ENCODE measurements around the gene CIDEB.

CIDEB gene

DNA sequence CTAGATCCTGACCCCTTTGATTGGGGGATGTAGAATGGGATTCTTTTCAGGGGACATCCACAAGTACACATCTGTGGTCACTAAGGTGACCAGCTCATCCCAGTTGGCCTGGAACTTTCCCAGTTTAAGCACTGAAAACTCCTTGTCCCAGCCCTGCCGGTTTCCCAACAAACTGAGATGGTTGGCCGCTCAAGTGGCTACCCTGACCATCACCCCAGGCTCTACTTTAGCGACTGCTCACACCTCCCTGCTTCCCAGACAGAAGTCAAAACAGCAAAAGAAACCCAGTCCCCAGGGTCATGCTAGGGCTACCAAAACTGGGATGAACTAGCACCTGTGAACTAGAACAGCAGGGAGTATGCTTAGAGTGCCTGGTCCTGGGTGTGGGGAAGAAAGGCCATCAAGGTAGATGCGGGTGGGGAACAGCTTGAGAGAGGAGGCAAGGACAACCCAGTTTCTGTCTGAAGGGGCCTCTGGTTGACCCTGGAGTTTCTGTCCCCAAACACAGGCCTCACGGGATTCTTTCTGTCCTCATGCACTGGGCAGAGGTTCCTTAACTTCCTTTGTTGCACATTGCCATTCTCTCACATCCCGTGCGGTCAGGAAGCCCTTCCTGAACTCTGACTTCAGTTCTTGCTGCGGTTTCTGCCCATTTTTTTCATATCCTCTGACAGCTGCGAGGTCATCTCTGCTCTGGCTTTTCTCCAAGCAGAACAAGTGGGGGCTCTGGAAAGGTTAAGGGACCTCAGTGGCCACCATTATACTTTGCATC lies 5.1 kb upstream of the CIDEB start:
- DNase-seq: no peak

DNA sequence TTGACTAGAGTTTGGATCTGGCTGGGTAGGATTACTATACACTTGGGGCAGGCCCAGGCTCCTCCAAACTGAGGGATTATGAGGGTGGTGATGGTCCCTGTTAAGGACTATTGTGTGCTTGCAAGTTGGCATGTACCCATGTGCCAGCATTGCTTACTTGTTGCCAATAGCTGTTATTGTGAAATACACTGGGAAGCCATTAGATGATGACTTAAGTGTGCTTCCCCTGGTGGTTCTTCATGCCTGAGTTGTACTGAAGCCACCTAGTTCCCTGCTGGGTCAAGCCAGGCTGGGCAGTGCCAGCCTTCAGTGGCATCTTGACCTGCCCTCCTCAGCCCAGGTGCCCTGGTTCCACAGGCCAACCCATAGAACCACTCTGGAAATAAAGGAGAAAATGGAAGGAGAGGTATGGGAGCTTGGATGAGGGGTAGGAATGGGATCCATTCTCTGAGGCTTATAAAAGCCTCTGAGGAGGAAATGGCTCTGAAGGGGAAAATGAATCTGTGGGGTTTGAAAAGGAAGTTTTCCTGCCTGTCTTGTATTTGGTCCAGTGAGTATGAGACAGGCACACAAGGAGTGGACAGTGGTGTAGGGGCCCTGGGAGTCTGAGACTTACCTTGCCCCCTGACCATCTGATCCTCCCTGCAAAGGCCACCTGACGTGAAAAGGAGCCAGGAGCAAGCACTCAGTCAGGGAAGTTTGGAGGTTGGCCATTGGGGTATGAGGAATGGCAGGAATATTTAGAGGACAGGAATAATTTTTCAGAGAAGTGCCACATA lies 4.2 kb upstream of the CIDEB start:
- no peak for DNase-seq

DNA sequence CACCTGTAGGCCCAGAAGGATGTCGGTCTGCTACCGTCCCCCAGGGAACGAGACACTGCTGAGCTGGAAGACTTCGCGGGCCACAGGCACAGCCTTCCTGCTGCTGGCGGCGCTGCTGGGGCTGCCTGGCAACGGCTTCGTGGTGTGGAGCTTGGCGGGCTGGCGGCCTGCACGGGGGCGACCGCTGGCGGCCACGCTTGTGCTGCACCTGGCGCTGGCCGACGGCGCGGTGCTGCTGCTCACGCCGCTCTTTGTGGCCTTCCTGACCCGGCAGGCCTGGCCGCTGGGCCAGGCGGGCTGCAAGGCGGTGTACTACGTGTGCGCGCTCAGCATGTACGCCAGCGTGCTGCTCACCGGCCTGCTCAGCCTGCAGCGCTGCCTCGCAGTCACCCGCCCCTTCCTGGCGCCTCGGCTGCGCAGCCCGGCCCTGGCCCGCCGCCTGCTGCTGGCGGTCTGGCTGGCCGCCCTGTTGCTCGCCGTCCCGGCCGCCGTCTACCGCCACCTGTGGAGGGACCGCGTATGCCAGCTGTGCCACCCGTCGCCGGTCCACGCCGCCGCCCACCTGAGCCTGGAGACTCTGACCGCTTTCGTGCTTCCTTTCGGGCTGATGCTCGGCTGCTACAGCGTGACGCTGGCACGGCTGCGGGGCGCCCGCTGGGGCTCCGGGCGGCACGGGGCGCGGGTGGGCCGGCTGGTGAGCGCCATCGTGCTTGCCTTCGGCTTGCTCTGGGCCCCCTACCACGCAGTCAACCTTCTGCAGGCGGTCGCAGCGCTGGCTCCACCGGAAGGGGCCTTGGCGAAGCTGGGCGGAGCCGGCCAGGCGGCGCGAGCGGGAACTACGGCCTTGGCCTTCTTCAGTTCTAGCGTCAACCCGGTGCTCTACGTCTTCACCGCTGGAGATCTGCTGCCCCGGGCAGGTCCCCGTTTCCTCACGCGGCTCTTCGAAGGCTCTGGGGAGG lies 3.1 kb upstream of the CIDEB start, which contains the start of gene LTB4R:
Gene LTB4R, plus strand, starts transcription at position 857 of the 959 bp plus-strand sequence. CDS start 4,150 bp downstream, outside the sequence.
- peak; percentile 56 for DNase-seq

DNA sequence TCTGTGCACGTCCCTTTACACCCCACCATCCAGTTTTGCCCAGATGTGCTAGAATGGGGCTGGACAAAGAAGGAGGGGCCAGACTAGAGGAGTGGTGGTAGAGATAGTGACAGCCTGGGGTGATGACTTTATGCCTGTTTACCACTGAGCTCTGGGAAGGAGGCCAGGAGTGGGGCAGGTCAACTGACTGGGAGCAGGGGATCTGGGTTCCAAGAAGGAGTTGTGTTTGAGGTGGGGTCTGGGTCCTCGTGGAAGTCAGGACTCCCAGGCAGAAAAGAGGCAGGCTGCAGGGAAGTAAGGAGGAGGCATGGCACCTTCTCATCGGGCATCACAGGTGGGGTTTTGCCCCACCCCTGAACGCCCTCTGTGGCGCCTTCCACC lies 2.5 kb upstream of the CIDEB start:
- no peak for DNase-seq

DNA sequence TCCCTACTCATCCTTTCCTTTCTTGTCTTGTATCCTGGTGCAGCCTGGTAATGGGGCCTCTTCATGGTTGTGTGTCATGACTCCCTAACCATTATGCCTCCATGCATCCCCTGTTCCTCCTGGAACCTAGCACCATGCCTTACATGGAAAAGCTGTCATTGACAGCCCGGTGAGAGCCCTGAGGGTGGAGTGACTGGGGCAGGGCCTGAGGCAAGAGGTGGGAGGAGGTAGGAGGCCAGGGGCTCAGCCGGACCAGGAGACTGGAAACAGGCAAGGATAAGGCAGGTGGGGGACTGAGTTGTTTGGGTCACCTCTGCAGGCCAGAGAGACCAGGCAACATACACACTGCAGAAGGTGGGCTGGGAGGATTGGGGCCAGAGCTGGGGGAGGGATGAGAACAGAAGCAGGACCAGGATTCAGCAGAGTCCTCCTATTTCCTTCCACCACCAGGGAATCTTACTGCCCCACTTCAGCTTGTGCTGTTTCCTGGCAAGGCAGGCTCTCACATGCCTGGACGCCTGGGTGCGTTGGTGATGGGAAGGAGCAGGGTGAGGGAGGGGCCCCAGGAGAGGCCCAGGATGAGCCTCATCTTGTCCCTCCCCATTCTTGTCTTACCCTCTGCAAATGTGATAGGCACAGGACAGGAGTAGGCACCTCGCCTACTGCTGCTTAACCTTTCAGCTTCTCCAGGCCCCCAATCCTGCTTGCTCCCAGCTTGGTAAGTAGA lies 1.9 kb upstream of the CIDEB start, which contains the start of gene LTB4R2:
Gene LTB4R2, plus strand, starts transcription at position 603 of the 727 bp plus-strand sequence. CDS start 525 bp downstream, outside the sequence.
- no peak for DNase-seq

DNA sequence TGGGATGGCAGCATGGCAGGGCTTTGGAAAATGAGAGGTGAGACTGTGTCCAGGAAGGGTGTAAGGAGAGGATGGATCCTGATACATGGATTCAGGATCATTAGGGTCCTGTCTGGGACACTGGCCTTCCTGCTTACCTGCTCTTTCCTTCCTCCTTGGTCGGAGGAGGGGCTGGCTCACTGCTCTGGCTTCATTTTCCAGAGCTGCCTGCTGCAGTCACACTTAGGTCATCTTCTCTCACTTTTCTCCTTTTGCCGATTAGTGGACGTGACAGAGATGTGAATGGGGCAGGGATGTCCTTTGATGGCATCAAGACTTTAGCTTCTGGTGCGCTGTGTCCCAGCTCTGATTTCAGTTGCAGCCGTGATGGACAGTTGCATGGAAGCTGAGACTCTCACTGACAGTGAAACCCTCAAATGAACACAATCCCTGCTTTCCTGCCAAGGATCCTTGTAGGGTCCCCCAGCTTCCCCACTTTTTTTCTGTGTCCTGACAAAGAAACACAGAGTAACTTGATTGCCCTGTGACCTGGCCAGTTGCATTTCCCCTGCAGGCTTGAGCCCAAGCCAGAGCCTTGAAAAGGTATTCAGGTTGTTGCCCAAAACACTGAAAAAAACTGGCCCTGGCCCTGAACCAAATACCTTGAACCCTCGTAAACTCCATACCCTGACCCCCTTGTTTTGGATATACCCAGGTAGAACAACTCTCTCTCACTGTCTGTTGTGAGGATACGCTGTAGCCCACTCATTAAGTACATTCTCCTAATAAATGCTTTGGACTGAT lies 756 bp upstream of the CIDEB start:
- no peak for DNase-seq

DNA sequence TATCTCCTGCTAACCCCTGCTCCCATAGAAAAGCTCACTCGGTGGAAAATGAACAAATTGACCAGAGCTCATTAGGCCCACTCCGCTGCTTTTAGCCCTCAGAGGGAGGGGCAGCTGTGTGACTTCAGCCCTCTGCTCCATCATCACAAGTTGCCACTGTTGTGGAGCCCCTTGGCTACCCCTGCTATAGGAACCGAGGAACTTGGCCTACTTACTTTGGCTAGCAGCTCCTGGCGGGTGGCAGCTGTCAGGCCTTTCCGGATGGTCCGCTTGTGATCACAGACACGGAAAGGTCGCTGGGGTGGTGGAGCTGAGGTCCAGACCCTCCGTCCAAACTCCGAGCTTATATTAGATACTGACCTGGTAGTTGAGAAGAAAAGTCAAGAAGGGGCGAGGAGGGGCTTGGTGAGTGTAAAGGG lies 612 bp downstream of the CIDEB start:
- DNase-seq: no peak

DNA sequence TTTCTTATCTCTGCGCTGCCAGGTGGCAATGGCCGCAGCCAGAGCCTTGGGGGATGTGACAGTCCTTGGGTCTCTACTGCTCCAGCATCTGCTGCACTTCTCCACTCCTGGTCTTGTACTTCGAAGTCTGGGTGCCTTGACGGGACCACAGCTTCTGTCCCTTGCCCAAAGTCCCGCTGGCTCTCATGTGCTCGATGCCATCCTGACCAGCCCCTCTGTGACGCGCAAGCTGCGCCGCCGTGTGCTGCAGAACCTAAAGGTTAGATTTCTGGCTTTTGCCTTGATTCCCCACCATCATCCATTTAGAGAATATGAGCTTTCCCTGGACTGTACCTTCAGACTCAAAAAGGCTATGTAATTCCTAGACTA lies 3.8 kb downstream of the CIDEB start:
- no peak for DNase-seq

DNA sequence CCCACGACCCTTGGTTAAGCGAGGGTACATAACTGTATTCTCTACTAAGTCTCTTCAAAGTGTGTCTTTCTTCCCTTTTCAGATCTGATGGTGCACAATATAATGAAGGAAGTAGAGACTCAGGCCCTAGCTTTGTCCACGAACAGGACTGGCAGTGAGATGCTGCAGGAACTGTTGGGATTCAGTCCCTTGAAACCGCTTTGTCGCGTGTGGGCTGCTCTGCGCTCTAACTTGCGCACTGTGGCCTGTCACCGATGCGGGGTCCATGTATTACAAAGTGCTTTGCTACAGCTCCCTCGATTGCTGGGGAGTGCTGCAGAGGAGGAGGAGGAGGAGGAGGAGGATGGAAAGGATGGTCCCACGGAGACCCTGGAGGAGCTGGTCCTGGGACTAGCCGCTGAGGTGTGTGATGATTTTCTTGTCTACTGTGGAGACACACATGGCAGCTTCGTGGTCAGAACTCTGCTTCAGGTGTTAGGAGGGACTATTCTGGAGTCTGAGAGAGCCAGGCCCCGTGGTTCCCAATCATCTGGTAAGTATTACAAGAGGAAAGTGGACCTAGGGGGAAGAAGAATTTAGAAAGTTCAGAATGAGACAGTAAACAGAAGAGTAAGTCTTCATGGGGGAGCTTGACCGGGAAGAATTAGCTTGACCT lies 7.3 kb downstream of the CIDEB start:
- no peak for DNase-seq

DNA sequence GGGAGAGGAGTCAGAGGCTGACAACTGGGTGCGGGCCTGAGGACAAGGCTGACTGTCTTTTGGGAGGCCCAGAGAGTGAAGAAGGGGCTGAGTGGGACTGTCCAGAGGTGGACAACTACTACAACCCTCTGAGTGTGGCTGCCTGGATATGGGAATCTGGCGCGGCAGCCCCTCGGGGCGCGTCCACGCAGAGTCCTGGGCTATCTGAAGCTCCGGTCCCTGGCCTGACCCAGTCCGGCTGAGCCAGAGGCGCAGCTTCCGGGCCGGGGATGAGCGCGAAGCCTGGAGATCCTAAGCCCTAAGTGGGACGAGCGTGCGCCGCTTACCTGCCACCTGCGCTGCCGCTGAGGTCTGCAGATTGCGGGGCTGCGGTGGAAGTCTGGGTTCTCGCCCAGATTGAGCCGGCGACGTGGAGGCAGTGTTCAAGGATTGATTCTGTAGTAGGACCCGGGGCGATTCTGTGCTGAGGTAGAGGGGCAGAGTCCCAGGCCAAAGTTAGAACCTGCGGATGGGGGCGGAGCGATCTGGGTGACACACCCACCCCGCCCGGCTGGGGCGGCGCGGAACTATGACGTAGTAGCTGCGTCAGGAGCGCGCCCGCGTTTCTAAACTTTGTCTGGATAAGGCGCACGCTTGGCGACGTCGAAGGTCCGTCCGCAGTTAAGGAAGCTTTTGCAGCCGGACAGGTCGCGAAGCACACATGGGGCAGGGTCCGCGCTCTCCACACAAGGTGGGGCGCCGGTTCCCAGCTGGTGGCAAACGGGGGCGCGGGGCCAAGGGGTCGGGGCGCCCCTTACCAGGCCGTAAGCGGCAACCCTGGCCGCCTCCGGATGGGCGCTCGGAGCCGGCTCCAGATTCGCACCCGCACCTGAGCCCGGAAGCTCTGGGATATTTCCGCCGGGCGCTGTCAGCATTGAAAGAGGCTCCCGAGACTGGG lies 8.3 kb downstream of the CIDEB start, which contains the start of the genes DHRS1 and NOP9:
Gene DHRS1, minus strand, starts transcription at position 526 of the 937 bp plus-strand sequence. CDS start 674 bp downstream, outside the sequence.
Gene NOP9, plus strand, starts transcription at position 596 of the 937 bp plus-strand sequence. Its CDS starts 105 bp downstream, at position 701.
- DNase-seq: peak; percentile 56

DNA sequence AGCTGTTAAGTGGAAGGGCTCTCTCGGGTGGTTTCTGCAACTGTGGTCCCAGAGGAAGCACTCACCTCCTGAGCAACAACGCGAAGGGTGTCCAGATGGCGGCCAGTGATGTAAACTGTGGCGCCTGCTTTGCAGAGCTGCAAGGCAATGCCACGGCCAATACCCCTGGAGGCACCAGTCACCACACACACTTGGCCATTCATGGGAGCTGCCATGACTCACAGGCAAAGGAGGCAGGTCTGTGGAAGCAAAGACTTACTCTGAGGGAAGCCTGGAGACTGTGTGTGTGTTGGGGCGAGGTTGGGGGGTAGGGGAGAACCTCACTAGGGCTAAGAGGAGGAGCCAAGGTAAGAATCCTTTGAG lies 8.9 kb downstream of the CIDEB start:
- no peak for DNase-seq

DNA sequence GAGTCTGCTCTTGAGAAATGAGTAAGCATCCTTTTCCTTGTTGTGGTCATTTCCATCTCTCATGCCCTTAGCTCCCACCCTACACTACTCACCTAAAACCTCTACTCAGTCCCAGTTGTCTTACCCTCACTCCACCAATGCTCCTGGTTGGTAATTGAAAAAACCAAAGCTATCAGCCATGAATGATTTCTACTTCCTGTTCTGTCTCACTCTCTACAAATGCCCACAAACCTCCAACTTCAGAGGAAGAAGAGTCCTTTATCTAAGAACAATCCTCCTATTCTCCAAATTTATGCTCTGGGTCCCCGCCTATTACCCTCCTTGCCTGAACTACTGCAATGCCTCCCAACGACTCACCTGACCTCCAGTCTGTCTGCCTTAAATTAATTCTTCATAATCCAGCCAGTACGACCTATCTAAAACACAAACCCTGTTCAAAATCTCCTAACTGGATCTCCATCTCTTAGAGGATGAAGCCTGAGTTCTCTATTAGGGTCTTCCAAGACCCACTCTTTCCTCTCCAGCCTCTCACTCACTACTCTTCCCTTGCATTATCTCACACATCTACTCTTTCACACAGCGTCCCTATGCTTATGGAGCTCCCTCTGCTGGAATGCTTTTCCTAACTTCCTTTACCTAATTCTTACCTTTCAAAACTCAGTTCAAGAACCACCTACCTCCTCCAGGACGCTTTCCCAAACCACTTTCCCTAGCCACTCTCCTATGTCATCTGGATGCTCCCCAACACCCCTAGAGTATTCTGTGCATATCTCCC lies 10.4 kb downstream of the CIDEB start:
- DNase-seq: no peak

DNA sequence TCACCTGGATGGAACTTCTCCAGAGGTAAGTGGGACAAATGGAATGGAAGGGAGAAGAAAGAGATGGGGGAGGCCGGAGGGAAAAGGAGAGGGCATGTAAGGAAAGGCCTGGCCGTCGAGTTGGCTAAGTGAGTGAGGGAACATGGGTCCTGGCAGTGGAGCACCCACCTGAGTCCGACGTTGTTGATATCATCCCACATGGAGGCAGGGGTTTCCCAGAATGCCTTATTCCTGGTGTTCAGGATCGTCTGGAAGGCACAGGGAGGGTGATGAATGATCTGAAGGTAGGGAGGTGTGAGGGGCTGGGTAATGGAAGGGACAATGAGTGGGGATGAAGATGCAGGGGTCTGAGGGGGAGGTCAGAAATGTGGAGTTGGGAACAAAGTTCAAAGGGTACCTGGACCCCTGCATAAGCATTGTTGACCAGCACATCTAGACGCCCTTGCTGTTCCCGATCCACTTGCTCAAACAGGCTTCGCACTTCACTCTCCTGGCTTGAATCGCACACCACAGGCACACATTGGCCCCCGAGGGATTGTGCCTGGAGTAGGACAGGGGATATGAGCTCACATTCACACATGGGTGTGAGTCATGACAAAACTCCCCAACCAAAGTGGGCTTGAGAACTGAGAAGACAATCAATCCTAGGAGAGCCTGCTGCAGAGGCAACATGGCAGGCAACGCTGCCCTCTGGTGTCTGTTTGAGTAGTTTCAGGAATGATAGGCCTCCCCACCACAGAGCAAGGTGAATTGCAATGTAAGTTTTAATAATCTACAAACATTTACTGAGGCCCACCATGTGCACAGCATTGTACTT lies 11.2 kb downstream of the CIDEB start:
- peak; percentile 28 for DNase-seq

DNA sequence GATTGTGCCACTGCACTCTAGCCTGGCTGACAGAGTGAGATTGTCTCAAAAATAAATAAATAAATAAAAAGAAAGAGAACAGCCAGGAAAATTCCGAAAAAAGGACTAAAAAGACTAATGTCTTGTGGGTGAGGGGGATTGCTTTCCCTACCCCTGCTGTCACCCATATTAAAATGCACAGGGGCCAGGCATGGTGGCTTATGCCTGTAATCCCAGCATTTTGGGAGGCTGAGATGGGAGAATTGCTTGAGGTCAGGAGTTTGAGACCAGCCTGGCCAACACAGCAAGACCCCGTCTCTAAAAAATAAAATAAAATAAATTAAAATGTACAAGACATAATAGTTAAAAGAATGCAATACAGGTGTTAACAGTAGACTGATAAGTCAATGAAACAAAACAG lies 14.3 kb downstream of the CIDEB start:
- no peak for DNase-seq

DNA sequence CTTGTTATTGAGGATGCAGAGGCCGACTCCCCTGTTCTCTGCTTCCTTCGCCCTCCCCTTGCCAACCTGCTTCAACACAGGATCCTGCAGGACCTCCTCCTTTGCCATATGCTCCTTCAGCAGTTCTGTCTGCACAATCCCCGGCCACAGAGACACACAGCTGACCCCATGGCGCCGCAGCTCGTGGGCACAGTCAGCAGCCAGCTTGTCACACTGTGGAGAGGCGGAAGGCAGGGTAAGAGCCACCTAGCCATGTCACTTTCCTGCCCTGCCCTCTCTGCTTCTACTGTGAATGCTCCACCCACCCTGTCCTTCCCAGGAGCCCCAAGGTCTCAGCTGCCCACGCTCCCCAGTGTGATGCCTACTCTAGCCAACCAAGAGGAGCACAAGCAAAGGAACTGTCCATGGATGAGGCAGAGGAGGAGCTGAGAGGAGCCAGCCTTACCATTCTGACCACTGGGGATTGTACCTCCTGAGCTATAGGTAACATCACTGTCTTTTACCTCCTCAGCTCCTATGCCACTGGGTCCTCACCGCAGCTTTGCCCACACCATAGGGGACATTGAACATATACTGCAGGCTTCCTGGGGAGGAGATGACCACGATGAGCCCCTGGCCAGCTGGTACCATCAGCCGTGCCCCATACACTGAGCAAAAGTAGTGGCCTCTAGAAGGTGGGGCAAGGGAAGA lies 15.5 kb downstream of the CIDEB start:
- no peak for DNase-seq

DNA sequence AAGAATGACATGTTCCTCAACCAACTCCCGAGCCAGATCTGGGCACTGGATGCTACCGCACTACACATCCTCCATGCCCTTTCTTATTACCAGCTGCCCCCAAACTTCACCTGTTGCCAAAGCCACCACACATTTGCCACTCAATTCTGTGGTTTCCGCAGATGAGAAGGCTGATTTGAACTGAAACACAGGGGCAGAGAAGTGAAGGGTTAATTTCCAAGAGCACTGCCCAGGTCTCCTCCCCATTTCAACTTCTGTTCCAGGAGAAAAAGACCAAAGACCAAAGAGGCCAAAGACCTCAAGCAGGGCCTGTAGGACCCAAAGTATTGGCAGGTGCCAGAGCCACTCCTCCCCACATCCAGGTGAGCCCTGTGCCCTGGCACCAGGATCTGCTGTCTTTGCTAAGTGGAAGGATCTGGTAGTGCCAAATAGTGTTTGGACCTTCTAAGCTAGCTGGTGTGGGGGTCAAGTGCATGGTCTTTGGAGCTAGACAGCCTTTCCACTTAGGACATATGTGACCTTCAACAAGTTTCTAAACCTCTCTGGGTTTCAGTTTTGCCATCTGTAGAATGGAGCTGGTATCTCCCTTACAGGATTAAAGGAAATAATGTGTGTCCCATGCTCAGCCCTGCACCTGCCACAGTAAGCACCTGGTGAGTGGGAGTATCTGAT lies 16.2 kb downstream of the CIDEB start:
- DNase-seq: no peak

DNA sequence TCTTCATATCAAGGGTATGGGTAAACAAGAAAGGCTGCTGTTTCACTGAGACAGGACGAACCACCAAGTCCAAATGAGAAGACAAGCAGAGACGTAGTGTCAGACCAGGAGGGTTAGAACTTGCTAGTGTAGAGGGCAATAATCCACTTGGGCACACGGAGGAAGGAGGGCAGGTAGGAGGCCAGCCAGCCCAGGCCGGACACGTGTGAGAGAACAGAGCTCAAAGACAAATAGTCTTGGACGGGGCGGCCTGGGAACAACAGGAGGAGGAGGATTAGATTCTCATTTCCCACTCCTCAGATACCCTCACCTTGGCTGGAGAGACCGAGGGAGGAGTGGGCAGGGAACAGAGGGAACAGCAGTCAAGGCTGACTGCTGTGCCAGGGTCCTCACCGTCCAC lies 17.0 kb downstream of the CIDEB start:
- no peak for DNase-seq

Data from DMS153 (cell line).